ENCODE measurements around the gene RELA.
A peak's percentile ranks its signal among the peaks of the same experiment; 100 is the strongest.
"Not testable (repeated sequence)": the region's sequence is repeated elsewhere in the genome, so short reads cannot be mapped to it uniquely, and the experiment has no call there.

Gene RELA

DNA sequence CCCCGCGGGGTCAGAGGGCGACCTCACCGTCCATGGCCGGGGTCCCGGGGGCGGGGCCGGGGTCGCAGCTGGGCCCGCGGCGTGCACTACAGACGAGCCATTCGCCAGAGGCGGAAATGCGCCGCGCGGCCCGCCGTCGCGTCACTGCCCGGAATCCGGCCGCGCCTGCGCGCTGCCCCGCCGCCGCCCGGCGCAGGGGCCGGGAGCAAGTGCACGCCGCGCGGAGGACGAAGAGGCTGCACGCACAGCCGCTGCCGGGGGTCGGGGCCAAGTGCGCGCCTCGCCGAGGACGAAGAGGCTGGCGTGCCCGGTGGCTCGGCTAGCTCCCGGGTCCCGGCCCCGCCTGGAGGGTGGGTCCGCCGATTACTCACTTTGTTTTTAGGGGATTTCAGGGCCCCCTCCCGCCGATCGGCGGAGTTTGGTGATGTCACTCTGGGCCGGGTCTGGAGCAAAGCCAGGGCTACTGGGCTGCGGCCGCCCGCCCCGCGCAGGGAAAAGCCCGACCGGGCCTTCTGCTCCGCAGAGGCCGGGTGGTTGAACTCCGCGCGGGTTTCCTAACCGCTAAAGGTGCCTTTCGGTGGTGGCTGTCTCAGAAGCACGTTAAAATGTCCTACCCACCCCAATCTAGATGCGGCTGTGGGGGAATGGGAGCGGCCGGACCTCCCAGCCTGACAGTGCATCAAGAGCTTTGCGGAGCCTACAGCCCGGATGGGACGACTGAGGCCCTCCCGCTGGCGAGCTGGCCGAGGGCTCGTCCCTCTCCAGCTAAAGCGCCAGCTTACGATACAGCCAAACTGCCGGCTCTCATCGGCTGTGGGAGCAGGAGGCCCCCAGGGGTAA lies at the start of gene RELA:
Gene RELA, minus strand, starts transcription at position 118 of the 840 bp plus-strand sequence. Its CDS starts 84 bp downstream, at position 34.
- DNase-seq = peak; percentile 96

DNA sequence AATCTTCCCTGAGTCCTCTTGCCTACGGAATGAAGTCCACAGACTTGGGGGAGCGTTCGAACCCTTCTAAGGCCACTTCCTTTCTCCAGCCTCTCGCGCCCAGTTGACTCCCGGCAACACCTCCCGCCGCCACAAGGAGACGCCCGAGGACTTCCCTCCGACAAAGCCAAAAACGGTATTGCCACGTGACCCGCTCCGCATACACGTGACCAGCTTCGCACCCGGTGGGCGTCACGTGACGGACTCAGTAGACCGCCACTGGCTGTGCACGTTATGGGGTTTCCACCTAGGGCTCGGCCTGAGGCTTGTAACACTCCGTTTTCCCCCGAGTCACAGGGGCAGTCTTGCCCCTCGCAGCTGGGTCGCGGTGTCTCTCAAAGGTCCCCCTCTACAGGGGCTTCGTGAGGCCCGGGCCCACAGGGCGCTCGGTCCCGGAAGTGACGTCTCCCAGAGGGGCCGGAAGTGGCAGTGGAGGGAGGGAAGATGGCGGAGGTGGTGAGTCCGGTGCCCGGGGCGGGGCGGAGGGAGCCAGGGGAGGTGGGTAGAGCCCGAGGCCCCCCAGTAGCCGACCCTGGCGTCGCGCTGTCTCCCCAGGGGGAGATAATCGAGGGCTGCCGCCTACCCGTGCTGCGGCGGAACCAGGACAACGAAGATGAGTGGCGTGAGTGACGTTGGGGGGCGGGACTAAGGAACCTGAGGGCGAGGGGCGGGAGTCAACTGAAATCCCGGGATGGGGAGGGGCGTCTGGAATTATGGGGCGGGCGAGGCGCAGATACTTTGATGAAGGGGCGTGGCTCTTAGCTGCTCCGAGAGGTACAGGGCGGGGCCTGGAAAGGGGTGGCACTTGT lies 49.3 kb upstream of the RELA start, which contains the start of gene KAT5:
Gene KAT5, plus strand, starts transcription at position 468 of the 848 bp plus-strand sequence. Its CDS starts 16 bp downstream, at position 484.
- DNase-seq = peak; percentile 99

DNA sequence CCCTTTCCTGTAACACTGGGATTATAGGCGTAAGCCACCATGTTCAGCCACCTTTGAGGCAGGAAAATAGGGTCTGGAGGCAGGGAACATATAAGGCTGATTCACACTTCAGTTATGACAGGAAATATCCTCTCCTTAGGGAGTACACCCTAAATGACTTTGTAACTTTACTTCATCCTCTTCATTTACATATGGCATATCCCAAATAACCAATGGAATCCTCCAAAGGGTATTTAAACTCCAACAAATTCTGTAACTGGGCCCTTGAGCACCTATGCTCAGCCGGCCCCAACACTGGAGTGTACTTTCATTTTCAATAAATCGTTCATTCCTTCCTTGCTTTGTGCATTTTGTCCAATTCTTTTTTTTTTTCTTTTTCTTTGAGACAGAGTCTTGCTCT lies 47.7 kb upstream of the RELA start:
- DNase-seq = peak; percentile 27

DNA sequence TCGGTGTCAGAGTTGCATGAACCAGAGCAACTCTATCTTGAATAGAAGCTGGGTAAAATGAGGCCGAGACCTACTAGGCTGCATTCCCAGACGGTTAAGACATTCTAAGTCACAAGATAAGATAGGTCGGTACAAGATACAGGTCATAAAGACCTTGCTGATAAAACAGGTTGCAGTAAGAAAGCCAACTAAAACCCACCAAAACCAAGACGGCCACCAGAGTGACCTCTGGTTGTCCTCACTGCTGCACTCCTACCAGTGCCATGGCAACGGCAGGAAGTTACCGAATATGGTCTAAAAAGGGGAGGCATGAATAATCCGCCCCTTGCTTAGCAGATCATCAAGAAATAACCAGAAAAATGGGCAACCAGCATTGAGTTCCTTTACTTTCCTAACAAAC lies 46.9 kb upstream of the RELA start:
- DNase-seq = peak; percentile 21

DNA sequence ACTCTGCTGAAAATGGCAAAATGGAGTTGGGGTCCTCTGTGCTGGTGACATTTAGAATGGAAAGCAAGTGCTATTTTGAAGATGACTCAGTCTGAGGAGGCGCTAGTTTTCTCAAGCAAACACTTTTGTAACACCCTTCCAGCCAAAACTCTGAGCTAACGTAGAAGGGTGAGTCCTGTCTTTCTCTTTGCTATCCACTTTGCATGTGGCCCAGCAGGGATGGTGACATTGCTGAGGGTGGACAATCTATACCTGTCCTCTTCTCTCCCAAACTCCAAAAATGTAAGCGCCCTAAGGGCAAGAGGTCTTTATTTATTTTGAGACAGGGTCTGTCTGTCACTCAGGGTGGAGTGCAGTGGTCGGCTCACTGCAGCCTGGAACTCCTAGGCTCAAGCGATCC lies 45.7 kb upstream of the RELA start:
- no peak for DNase-seq

DNA sequence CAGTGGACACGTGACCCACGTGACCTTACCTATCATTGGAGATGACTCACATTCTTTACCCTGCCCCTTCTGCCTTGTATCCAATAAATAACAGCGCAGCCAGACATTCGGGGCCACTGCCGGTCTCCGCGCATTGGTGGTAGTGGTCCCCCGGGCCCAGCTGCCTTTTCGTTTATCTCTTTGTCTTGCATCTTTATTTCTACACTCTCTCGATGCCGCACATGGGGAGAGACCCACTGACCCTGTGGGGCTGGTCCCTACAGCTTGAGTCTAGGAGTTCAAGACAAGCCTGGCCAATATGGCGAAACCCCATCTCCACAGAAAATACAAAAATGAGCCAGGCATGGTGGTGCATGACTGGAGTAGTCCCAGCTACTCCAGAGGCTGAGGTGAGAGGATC lies 44.3 kb upstream of the RELA start:
- DNase-seq = not testable (repeated sequence)

DNA sequence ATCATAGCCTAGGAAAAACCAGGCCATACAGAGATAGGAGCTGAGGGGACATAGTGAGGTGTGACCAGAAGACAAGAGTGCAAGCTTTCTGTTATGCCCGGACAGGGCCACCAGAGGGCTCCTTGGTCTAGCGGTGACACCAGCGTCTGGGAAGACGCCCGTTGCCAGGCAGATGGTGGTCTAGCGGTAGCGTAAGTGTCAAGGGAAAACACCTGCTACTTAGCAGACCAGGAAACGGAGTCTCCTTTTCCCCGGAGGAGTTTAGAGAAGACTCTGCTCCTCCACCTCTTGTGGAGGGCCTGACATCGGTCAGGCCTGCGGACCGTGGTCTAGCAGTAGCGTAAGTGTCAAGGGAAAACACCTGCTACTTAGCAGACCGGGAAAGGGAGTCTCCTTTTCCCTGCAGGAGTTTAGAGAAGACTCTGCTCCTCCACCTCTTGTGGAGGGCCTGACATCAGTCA lies 43.6 kb upstream of the RELA start:
- DNase-seq = peak; percentile 40

DNA sequence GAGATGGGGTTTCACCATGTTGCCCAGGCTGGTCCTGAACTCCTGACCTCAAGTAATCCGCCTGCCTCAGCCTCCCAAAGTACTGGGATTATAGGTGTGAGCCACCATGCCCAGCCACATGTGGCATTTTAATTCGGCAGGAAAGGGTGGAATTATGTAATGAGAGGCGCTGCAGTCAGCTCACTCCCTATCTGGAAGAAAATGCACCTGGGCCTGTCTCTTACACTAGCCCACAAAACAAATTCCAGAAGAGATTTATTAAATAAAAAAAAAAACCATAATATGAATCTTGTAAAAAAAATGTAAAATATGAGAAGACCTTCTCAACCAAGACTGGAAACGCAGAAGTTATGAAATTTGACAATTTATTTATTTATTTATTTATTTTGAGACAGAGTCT lies 41.1 kb upstream of the RELA start:
- no peak for DNase-seq

DNA sequence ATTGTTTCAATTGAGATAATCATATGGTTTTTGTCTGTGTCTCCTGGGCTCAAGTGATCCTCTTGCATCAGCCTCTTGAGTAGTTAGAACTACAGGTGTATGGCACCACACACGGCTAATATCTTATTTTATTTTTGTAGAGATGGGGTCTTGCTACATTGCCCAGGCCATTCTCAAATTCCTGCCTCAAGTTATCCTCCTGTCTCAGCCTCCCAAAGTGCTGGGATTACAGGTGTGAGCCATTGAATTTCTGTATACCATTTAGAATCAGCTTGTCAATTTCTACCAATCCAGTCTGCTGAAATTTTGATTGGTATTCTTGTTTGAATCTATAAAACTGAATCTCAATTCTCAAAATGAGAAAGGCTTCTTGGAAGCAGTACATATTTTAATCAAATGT lies 39.0 kb upstream of the RELA start:
- DNase-seq = no peak

DNA sequence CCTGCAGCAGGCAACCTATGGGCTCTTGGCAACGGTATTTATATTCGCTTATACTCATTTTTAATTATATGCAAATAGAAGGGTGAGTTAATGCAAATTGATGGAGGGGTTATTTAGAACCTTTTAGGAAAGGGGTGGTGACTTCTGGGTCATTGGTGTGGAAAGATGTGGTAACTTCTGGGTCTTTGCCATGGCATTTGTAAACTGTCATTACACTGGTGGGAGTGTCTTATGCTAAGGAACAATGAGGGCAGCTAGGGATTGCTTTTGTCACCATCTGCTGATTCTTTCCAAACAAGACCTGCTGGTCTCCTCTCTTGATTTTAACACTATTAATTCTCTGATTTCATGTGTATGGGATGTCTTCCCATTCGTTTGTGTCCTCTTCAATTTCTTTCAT lies 37.7 kb upstream of the RELA start:
- no peak for DNase-seq

DNA sequence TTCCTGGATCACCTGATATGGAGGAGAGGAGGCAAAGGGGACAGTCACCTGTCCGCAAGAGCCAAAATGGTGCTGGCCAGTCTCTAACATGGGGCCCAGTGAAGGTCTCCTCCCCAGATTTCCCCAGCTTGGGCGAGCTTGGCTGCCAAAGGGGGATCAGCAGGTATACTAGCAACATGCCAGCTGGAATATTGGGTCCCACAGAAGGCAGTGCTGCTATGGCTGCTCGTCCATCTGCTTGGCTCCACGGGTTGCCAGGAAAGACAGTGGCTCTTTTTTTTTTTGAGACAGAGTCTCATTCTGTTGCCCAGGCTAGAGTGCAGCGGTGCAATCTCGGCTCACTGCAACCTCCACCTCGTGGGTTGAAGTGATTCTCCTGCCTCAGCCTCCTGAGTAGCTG lies 36.6 kb upstream of the RELA start:
- no peak for DNase-seq

DNA sequence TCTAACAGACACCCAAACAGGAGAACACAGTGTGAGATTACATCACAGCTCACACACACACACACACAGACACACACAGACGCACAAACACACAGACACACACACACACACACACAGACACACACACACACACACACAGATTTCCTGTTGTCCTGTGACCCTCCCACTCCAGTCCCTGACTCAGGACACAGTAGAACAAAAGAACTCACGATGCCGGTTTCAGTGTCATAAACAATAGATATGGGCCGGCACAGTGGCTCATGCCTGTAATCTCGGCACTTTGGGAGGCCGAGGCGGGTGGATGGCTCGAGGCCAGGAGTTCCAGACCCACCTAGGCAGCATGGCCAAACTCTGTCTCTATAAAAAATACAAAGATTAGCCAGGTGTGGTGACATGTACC lies 35.5 kb upstream of the RELA start:
- DNase-seq = no peak

DNA sequence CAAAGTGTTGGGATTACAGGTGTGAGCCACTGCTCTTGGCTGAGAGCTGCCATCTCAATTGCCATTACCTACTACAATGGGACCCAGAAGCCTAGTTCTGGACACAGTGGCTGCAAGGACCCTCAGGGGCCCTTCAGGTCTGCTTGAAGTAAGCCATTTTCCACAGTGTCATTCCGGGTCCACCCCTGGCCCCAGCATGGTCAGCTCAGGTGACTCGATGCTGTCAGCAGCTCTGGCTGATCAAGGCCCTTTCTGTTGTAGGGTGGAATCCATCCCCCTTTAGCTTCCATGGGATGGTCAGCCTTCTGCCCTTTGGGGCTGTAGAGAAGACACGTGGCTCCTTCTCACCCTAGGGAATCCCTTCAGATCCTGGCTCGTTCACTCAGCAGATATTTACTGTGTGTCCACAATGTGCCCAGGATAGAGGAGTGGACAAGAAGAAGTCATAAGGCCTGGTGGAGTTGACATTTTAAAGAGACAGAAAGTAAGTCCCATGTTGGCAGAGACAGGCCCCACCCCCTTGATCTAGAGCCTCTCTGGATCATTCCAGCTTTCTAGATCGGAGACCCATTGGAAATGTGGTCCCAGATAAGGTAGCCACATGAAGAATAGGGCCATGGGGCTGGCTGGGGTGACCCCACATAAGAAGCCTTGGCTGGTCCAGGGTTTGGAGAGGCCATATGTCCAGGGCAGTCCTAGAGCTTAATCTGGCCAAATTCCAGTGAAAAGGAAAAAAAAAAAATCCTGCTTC lies 34.3 kb upstream of the RELA start:
- no peak for DNase-seq

DNA sequence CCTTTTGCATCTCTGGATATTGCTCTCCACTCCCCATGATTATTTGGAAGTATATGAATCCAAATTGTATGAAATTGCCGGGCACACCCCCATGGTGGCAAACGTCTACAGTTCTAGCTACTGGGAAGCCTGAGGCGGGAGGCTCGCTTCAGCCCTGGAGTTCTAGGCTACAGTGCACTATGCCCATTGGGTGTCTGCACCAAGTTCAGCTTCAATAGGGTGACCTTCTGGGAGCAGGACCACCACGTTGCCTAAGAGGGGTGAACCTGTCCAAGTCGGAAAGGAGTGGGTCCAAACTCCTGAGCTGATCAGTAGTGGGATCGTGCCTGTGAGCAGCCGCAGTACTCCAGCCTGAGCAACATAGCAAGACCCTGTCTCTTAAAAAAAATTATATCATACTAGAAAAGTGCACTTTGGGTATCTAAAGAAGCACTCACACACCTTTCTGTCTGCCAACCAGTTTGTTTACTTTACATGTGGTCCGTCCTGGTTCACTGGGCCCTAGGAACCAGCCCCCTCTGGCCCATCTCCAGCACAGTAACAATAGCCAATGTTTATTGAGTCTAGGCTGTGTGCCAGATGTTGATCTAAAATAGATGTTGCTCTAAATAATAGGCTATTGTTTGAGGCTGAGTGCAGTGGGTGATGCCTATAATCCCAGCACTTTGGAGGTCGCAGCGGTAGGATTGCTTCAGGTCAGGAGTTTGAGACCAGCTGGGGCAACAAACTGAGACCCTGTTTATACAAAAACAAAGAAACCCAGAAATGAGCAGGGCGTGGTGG lies 32.9 kb upstream of the RELA start:
- no peak for DNase-seq

DNA sequence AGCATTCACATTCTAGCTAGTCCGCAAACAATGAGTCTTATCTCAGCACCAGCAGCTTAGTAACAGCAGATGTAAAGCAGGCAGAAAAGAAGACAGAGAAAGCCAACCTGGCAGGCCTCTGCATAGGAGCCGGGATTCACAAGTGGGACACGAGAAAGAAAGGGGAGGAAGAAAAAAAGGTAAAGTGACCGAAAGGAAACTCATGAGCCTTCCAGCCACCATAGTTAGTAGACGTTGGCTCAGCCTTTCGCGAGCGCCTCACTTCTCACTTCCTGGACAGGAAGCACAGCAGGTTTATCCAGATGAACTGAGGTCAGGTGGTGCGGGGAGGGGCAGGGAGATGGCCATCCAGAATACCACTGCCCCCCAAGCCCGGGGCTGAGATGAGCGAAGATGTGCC lies 29.7 kb upstream of the RELA start:
- DNase-seq = no peak

DNA sequence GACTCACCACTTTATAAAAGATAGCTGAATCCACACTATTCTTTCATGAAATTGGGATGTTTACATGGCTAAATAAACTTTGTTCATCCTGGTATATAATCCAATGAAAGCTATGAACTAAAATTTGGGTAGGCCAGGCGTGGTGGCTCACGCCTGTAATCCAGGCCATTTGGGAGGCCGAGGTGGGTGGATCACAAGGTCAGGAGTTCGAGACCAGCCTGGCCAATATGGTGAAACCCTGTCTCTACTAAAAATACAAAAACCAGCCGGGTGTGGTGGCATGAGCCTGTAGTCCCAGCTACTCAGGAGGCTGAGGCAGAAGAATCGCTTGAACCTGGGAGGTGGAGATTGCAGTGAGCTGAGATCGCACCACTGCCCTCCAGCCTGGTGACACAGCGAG lies 29.1 kb upstream of the RELA start:
- DNase-seq = not testable (repeated sequence)

DNA sequence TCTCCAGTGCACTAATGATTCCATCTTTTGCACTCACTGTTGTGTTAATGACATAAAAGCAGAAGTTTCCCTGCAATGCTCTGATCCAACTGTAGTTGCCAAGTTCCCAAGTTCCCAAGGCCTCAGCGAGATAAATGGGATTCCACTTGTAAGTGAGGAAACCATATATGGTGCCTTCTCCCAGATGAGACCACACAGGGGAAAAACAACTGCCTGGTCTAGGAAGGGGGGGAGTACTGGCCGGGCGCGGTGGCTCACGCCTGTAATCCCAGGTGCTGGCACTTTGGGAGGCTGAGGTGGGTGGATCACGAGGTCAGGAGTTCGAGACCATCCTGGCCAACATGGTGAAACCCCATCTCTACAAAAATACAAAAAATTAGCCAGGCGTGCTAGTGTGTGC lies 23.3 kb upstream of the RELA start:
- DNase-seq = no peak

DNA sequence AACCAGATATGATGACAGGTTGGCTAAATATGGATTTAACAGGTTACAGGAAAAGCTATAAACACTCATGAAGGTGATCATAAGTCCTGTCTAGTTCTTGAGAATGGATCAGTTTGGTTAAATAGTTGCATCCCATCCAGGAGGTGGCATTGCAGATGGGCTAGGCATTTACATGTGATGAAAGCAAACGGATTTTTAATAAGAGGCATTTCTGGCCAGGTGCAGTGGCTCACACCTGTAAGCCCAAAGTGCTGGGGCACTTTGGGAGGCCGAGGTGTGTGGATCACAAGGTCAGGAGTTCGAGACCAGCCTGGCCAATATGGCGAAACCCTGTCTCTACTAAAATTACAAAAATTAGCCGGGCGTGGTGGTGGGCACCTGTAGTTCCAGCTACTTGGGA lies 20.8 kb upstream of the RELA start:
- not testable (repeated sequence) for DNase-seq

DNA sequence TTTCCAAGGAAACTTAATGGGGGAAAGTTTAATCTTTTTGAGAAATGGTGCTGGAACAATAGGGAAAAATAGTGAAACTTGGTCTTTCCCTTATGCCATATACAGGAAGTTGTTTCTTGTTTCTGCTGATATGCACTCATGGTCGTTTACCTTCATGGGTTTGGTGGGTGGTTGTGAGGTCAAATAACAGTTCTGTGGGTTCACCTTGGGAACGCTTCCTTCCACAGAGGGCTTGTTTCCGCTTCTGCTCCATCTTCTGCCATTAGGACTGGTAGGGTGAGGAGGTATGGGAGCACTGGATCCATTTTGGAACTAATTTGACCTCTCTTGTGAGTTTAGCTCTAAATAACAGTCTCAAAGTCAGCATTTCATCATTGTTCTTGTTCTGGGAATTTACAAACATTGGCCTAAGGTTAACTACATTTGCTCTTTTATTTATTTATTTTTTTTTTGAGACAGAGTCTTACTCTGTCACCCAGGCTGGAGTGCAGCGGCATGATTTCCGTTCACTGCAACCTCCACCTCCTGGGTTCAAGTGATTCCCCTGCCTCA lies 17.6 kb upstream of the RELA start:
- no peak for DNase-seq

DNA sequence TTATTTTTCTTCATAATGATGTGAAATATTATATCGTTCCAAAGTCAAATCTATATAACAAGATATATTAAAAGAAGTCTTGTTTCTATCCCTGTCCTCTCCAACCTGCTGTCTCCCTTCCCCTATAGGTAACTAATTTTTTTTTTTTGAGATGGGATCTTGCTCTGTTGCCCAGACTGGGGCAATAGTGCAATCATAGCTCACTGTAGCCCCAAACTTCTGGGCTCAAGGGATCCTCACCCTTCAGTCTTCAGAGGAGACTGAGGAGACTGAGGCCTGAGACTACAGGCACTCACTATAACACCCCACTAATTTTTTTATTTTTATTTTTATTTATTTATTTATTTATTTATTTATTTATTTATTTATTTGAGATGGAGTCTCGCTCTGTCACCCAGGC lies 10.3 kb upstream of the RELA start:
- DNase-seq = no peak

DNA sequence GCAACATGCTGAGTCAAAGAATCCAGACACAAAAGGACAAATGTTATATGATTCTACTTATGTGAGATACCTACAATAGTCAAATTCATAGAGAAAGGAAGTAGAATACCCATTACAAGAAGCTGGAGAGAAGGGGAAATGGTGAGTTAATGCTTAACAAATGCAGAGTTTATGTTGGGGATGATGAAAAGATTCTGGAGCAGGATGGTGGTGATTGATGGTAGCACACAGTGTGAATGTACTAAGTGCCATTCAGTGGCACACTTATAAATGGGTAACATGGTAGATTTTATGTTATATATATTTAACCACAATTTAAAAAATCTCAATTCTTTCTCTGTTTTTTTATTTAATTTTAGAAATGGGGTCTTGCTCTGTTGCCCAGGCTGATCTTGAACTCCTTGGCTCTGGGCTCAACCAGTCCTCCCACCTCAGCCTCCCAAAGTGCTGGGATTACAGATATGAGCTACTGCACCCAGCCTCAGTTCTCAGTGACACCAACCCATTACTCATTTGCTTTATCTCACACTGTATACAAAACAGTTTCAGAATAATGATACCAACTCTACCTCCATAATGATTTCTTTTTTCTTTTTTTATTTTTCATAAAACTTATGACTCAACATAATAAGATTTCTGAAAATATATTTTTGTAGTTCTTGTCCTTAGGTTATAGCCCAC lies 9.6 kb upstream of the RELA start:
- DNase-seq = no peak
